Nephron (organoid): Measurements from ENCODE around the gene RARRES2.

ENCODE experiments used
- H3K27ac Mint-ChIP-seq, 3 experiments: 2 replicates each; pipeline ENCODE4 v1.8.0; 2020; ENCODE audit warnings: mixed read lengths in 3 of 3, mild to moderate bottlenecking in 2 of 3, moderate library complexity in 1 of 3
- H3K27me3 Mint-ChIP-seq: 2 replicates; pipeline ENCODE4 v1.8.0; 2021; ENCODE audit warnings: low read depth, mild to moderate bottlenecking, moderate library complexity, mixed read lengths
- H3K36me3 Mint-ChIP-seq: 2 replicates; pipeline ENCODE4 v1.8.0; 2020; ENCODE audit warnings: low read depth, mixed read lengths
- H3K4me1 Mint-ChIP-seq: 2 replicates; pipeline ENCODE4 v1.8.0; 2020; ENCODE audit warnings: mixed read lengths
- H3K4me3 Mint-ChIP-seq, 3 experiments: 2 replicates each; pipeline ENCODE4 v1.8.0; 2020; ENCODE audit warnings: mild to moderate bottlenecking in 3 of 3, mixed read lengths in 3 of 3, moderate library complexity in 2 of 3
- H3K9me3 Mint-ChIP-seq: 2 replicates; pipeline ENCODE4 v1.8.0; 2020; ENCODE audit warnings: mixed read lengths
- CTCF ChIP-seq, 3 experiments: fragments of 200-600 bp; sonication (generic); IDR thresholded peaks; one replicate each; pipeline ENCODE4 v1.5.0; 2021; ENCODE audit warnings: antibody characterized with exemption in 3 of 3; ENCODE audit not compliant: unreplicated experiment in 3 of 3

The RARRES2 gene

GRCh38 chr7:150371131-150371995, 29.9 kb upstream of the RARRES2 start:
- peak overlapping the region; percentile 96 to 99 (median 99) for H3K27ac Mint-ChIP-seq
- peaks cover 35% of the 10 kb centered on the region for H3K36me3 Mint-ChIP-seq
- peaks cover 60% of the 10 kb centered on the region for H3K4me1 Mint-ChIP-seq
- no peaks in the 10 kb centered on the region for H3K27me3 Mint-ChIP-seq
- no peaks in the 10 kb centered on the region for H3K9me3 Mint-ChIP-seq
- TF ChIP-seq CTCF (IDR thresholded peaks at IDR 0.05; ENCODE audit: unreplicated experiment in 3 of 3), result no peak
- peak overlapping the region in 1 of 3 experiments; percentile 99 for H3K4me3 Mint-ChIP-seq

- peaks cover 60% of the 10 kb centered on the region for H3K4me1 Mint-ChIP-seq
- H3K36me3 Mint-ChIP-seq, result peaks cover 29% of the 10 kb centered on the region
- H3K9me3 Mint-ChIP-seq, result no peaks in the 10 kb centered on the region
- peak overlapping the region; percentile 97 to 99 (median 99) for H3K4me3 Mint-ChIP-seq
- no peaks in the 10 kb centered on the region for H3K27me3 Mint-ChIP-seq
- TF ChIP-seq CTCF (IDR thresholded peaks at IDR 0.05; ENCODE audit: unreplicated experiment in 3 of 3), result no peak
- peak overlapping the region; percentile 96 to 99 (median 99) for H3K27ac Mint-ChIP-seq
Observed at GRCh38 chr7:150370612-150371071, 29.2 kb upstream of the RARRES2 start.

GRCh38 chr7:150369748-150370501, 28.5 kb upstream of the RARRES2 start:
- Mint-ChIP-seq H3K27me3 (no peaks in the 10 kb centered on the region), H3K4me3 (peak overlapping the region; percentile 97 to 99 (median 99)), H3K36me3 (peaks cover 28% of the 10 kb centered on the region), H3K27ac (peak overlapping the region; percentile 96 to 99 (median 99)), H3K9me3 (no peaks in the 10 kb centered on the region), H3K4me1 (peaks cover 60% of the 10 kb centered on the region)
- TF ChIP-seq CTCF (IDR thresholded peaks at IDR 0.05; ENCODE audit: unreplicated experiment in 3 of 3), result no peak

GRCh38 chr7:150368884-150369747, 27.7 kb upstream of the RARRES2 start:
- no peak for TF ChIP-seq CTCF (IDR thresholded peaks at IDR 0.05; ENCODE audit: unreplicated experiment in 3 of 3)
- Mint-ChIP-seq H3K4me3 (peak overlapping the region; percentile 97 to 99 (median 99)), H3K4me1 (peaks cover 57% of the 10 kb centered on the region), H3K36me3 (peaks cover 23% of the 10 kb centered on the region), H3K27ac (peak overlapping the region; percentile 96 to 99 (median 99)), H3K27me3 (no peaks in the 10 kb centered on the region), H3K9me3 (no peaks in the 10 kb centered on the region)

- no peaks in the 10 kb centered on the region for H3K27me3 Mint-ChIP-seq
- H3K27ac Mint-ChIP-seq, result peak within 1 kb of the TSS; percentile 96 to 99 (median 99)
- H3K4me3 Mint-ChIP-seq, result peak within 1 kb of the TSS; percentile 97 to 99 (median 99)
- peaks cover 15% of the 10 kb centered on the region for H3K36me3 Mint-ChIP-seq
- no peaks in the 10 kb centered on the region for H3K9me3 Mint-ChIP-seq
- no peak for TF ChIP-seq CTCF (IDR thresholded peaks at IDR 0.05; ENCODE audit: unreplicated experiment in 3 of 3)
- peaks cover 58% of the 10 kb centered on the region for H3K4me1 Mint-ChIP-seq
Observed at GRCh38 chr7:150368096-150368883, 26.9 kb upstream of the RARRES2 start, which contains the start of gene REPIN1. Gene REPIN1, plus strand, starts transcription at chr7:150368822. Its CDS starts 890 bp downstream, at chr7:150369712.
